ENCODE results near the gene MRPL52.
"Not testable (repeated sequence)": the region's sequence is repeated elsewhere in the genome, so short reads cannot be mapped to it uniquely, and the experiment has no call there.

MRPL52 gene

GRCh38 chr14:22829661-22830442, at the start of gene MRPL52:
Gene MRPL52 (plus strand): TSS chr14:22829887. CDS start chr14:22829913, 26 bp downstream.
- peak within 1 kb of the TSS; percentile 31; the same call in 1 of the 2 replicates for H3K27ac ChIP-seq (ENCODE audit: low read depth, low read length)
- peaks cover 14% of the 10 kb centered on the region for H3K4me1 ChIP-seq (ENCODE audit: control insufficient read depth, insufficient read depth, low read length, unreplicated experiment)
- H3K79me2 ChIP-seq (ENCODE audit: control insufficient read depth, insufficient read depth, low read length, unreplicated experiment) = peaks cover 20% of the 10 kb centered on the region
- H3K36me3 ChIP-seq (ENCODE audit: insufficient read depth, low read length) = peaks cover 3% of the 10 kb centered on the region; the same call in 1 of the 2 replicates
- H3K4me3 ChIP-seq (ENCODE audit: low read depth, low read length) = peak within 1 kb of the TSS; percentile 97
- peak within 1 kb of the TSS; percentile 96 for H2AFZ ChIP-seq (ENCODE audit: low read length, unreplicated experiment)
- H3K27me3 ChIP-seq (ENCODE audit: insufficient read depth, low read length) = no peaks in the 10 kb centered on the region

- Histone ChIP-seq H2AFZ (ENCODE audit: low read length, unreplicated experiment) (no peak overlapping the region), H3K4me3 (ENCODE audit: low read depth, low read length) (no peak overlapping the region), H3K4me1 (ENCODE audit: control insufficient read depth, insufficient read depth, low read length, unreplicated experiment) (no peaks in the 10 kb centered on the region), H3K27ac (ENCODE audit: low read depth, low read length) (no peak overlapping the region), H3K27me3 (ENCODE audit: insufficient read depth, low read length) (no peaks in the 10 kb centered on the region), H3K79me2 (ENCODE audit: control insufficient read depth, insufficient read depth, low read length, unreplicated experiment) (no peaks in the 10 kb centered on the region), H3K36me3 (ENCODE audit: insufficient read depth, low read length) (0 out of 2 replicates have a peak, but pooled peaks cover 3% of the 10 kb centered on the region)
These were observed 49.5 kb upstream of the MRPL52 start for GRCh38 chr14:22780105-22780679.

GRCh38 chr14:22780941-22781300, 48.8 kb upstream of the MRPL52 start:
- no peaks in the 10 kb centered on the region for H3K27me3 ChIP-seq (ENCODE audit: insufficient read depth, low read length)
- H3K4me3 ChIP-seq (ENCODE audit: low read depth, low read length) = no peak overlapping the region
- H3K36me3 ChIP-seq (ENCODE audit: insufficient read depth, low read length) = no peaks in the 10 kb centered on the region
- H3K27ac ChIP-seq (ENCODE audit: low read depth, low read length) = no peak overlapping the region
- no peaks in the 10 kb centered on the region for H3K79me2 ChIP-seq (ENCODE audit: control insufficient read depth, insufficient read depth, low read length, unreplicated experiment)
- H3K4me1 ChIP-seq (ENCODE audit: control insufficient read depth, insufficient read depth, low read length, unreplicated experiment) = no peaks in the 10 kb centered on the region
- H2AFZ ChIP-seq (ENCODE audit: low read length, unreplicated experiment) = no peak overlapping the region

GRCh38 chr14:22781301-22781991, 48.2 kb upstream of the MRPL52 start:
- Histone ChIP-seq H3K4me3 (ENCODE audit: low read depth, low read length) (no peak overlapping the region), H2AFZ (ENCODE audit: low read length, unreplicated experiment) (no peak overlapping the region), H3K79me2 (ENCODE audit: control insufficient read depth, insufficient read depth, low read length, unreplicated experiment) (no peaks in the 10 kb centered on the region), H3K36me3 (ENCODE audit: insufficient read depth, low read length) (no peaks in the 10 kb centered on the region), H3K27ac (ENCODE audit: low read depth, low read length) (no peak overlapping the region), H3K4me1 (ENCODE audit: control insufficient read depth, insufficient read depth, low read length, unreplicated experiment) (no peaks in the 10 kb centered on the region), H3K27me3 (ENCODE audit: insufficient read depth, low read length) (no peaks in the 10 kb centered on the region)

- H3K4me1 ChIP-seq (ENCODE audit: control insufficient read depth, insufficient read depth, low read length, unreplicated experiment) = no peaks in the 10 kb centered on the region
- H3K27ac ChIP-seq (ENCODE audit: low read depth, low read length) = no peak overlapping the region
These were observed 43.0 kb upstream of the MRPL52 start for GRCh38 chr14:22786685-22787084.

GRCh38 chr14:22791301-22791700, 38.4 kb upstream of the MRPL52 start:
- H3K4me3 ChIP-seq (ENCODE audit: low read depth, low read length) = no peak overlapping the region

More at GRCh38 chr14:22786685-22787084, 43.0 kb upstream of the MRPL52 start:
- no peaks in the 10 kb centered on the region for H3K36me3 ChIP-seq (ENCODE audit: insufficient read depth, low read length)
- no peaks in the 10 kb centered on the region for H3K27me3 ChIP-seq (ENCODE audit: insufficient read depth, low read length)
- H3K79me2 ChIP-seq (ENCODE audit: control insufficient read depth, insufficient read depth, low read length, unreplicated experiment) = no peaks in the 10 kb centered on the region
- H2AFZ ChIP-seq (ENCODE audit: low read length, unreplicated experiment) = no peak overlapping the region
- no peak overlapping the region for H3K4me3 ChIP-seq (ENCODE audit: low read depth, low read length)

GRCh38 chr14:22792158-22792557, 37.5 kb upstream of the MRPL52 start:
- Histone ChIP-seq H3K36me3 (ENCODE audit: insufficient read depth, low read length) (no peaks in the 10 kb centered on the region), H3K4me3 (ENCODE audit: low read depth, low read length) (no peak overlapping the region), H3K27ac (ENCODE audit: low read depth, low read length) (no peak overlapping the region), H3K4me1 (ENCODE audit: control insufficient read depth, insufficient read depth, low read length, unreplicated experiment) (no peaks in the 10 kb centered on the region), H3K79me2 (ENCODE audit: control insufficient read depth, insufficient read depth, low read length, unreplicated experiment) (no peaks in the 10 kb centered on the region), H2AFZ (ENCODE audit: low read length, unreplicated experiment) (no peak overlapping the region), H3K27me3 (ENCODE audit: insufficient read depth, low read length) (peaks cover 12% of the 10 kb centered on the region)

More at GRCh38 chr14:22791301-22791700, 38.4 kb upstream of the MRPL52 start:
- no peaks in the 10 kb centered on the region for H3K36me3 ChIP-seq (ENCODE audit: insufficient read depth, low read length)
- H3K27ac ChIP-seq (ENCODE audit: low read depth, low read length) = no peak overlapping the region
- peaks cover 6% of the 10 kb centered on the region for H3K27me3 ChIP-seq (ENCODE audit: insufficient read depth, low read length)
- no peaks in the 10 kb centered on the region for H3K4me1 ChIP-seq (ENCODE audit: control insufficient read depth, insufficient read depth, low read length, unreplicated experiment)
- H3K79me2 ChIP-seq (ENCODE audit: control insufficient read depth, insufficient read depth, low read length, unreplicated experiment) = no peaks in the 10 kb centered on the region
- no peak overlapping the region for H2AFZ ChIP-seq (ENCODE audit: low read length, unreplicated experiment)

GRCh38 chr14:22793550-22793949, 36.1 kb upstream of the MRPL52 start:
- not testable (repeated sequence) for H3K27ac ChIP-seq (ENCODE audit: low read depth, low read length); H3K4me3 ChIP-seq (ENCODE audit: low read depth, low read length); H3K4me1 ChIP-seq (ENCODE audit: control insufficient read depth, insufficient read depth, low read length, unreplicated experiment); H3K79me2 ChIP-seq (ENCODE audit: control insufficient read depth, insufficient read depth, low read length, unreplicated experiment); H3K36me3 ChIP-seq (ENCODE audit: insufficient read depth, low read length); H2AFZ ChIP-seq (ENCODE audit: low read length, unreplicated experiment)
- peaks cover 12% of the 10 kb centered on the region for H3K27me3 ChIP-seq (ENCODE audit: insufficient read depth, low read length)

- no peak overlapping the region for H3K4me3 ChIP-seq (ENCODE audit: low read depth, low read length)
- no peaks in the 10 kb centered on the region for H3K4me1 ChIP-seq (ENCODE audit: control insufficient read depth, insufficient read depth, low read length, unreplicated experiment)
- H3K27ac ChIP-seq (ENCODE audit: low read depth, low read length) = no peak overlapping the region
- no peaks in the 10 kb centered on the region for H3K79me2 ChIP-seq (ENCODE audit: control insufficient read depth, insufficient read depth, low read length, unreplicated experiment)
- peaks cover 15% of the 10 kb centered on the region for H3K27me3 ChIP-seq (ENCODE audit: insufficient read depth, low read length)
- no peaks in the 10 kb centered on the region for H3K36me3 ChIP-seq (ENCODE audit: insufficient read depth, low read length)
- no peak overlapping the region for H2AFZ ChIP-seq (ENCODE audit: low read length, unreplicated experiment)
These were observed 35.7 kb upstream of the MRPL52 start for GRCh38 chr14:22793976-22794375.

- no peak overlapping the region for H2AFZ ChIP-seq (ENCODE audit: low read length, unreplicated experiment)
- H3K36me3 ChIP-seq (ENCODE audit: insufficient read depth, low read length) = no peaks in the 10 kb centered on the region
- H3K4me3 ChIP-seq (ENCODE audit: low read depth, low read length) = no peak overlapping the region
- peaks cover 18% of the 10 kb centered on the region for H3K27me3 ChIP-seq (ENCODE audit: insufficient read depth, low read length)
- H3K27ac ChIP-seq (ENCODE audit: low read depth, low read length) = no peak overlapping the region
- no peaks in the 10 kb centered on the region for H3K79me2 ChIP-seq (ENCODE audit: control insufficient read depth, insufficient read depth, low read length, unreplicated experiment)
- no peaks in the 10 kb centered on the region for H3K4me1 ChIP-seq (ENCODE audit: control insufficient read depth, insufficient read depth, low read length, unreplicated experiment)
These were observed 35.1 kb upstream of the MRPL52 start for GRCh38 chr14:22794551-22794951.

Measured in ACC112 (cell line).